ENCODE results near the gene BMPR1A.

Gene BMPR1A

GRCh38 chr10:86756511-86757112 is at the start of gene BMPR1A:
Gene BMPR1A (plus strand): TSS chr10:86756619. CDS start chr10:86876019, 119,400 bp downstream.
- DNase-seq (ENCODE audit: low spot score), result peak; percentile 47
- TF ChIP-seq, protein P1, sequence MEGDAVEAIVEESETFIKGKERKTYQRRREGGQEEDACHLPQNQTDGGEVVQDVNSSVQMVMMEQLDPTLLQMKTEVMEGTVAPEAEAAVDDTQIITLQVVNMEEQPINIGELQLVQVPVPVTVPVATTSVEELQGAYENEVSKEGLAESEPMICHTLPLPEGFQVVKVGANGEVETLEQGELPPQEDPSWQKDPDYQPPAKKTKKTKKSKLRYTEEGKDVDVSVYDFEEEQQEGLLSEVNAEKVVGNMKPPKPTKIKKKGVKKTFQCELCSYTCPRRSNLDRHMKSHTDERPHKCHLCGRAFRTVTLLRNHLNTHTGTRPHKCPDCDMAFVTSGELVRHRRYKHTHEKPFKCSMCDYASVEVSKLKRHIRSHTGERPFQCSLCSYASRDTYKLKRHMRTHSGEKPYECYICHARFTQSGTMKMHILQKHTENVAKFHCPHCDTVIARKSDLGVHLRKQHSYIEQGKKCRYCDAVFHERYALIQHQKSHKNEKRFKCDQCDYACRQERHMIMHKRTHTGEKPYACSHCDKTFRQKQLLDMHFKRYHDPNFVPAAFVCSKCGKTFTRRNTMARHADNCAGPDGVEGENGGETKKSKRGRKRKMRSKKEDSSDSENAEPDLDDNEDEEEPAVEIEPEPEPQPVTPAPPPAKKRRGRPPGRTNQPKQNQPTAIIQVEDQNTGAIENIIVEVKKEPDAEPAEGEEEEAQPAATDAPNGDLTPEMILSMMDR (IDR thresholded peaks at IDR 0.05; ENCODE audit: extremely low read depth, insufficient read depth, missing control alignments), result no peak
- in situ Hi-C loops (cut with MboI; ENCODE audit: low pct_unique_long_range_greater_than_20kb, low sequenced_read_pairs, unreplicated experiment), result no loop called here

GRCh38 chr10:86706977-86707376 is 49.4 kb upstream of the BMPR1A start:
- no peak for DNase-seq (ENCODE audit: low spot score)
- in situ Hi-C loops (cut with MboI; ENCODE audit: low pct_unique_long_range_greater_than_20kb, low sequenced_read_pairs, unreplicated experiment), result no loop called here
- TF ChIP-seq, protein P1 (IDR thresholded peaks at IDR 0.05; ENCODE audit: extremely low read depth, insufficient read depth, missing control alignments), result no peak

DNA sequence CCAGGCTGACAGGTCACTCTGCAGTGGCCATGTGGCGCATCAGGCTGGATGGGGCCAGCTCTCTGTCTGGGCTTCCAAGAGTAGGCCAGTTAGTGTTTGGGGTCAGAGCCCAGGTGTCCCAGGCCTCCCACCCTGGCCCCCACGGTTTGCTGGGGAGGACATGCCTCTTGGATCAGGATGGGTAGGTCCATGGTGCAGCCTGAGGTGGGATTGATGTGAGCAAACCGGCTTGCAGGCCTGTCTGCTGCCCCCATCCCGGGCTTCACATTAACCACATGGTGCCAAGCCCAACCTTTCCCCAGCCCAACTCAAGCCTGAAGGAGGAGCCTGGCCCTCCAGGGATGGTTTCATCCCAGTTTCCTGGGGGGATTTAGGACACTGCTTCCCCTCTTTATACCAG is 48.9 kb upstream of the BMPR1A start:
- DNase-seq (ENCODE audit: low spot score), result no peak
- TF ChIP-seq, protein P1 (IDR thresholded peaks at IDR 0.05; ENCODE audit: extremely low read depth, insufficient read depth, missing control alignments), result no peak
- in situ Hi-C loops (cut with MboI; ENCODE audit: low pct_unique_long_range_greater_than_20kb, low sequenced_read_pairs, unreplicated experiment), result no loop called here

DNA sequence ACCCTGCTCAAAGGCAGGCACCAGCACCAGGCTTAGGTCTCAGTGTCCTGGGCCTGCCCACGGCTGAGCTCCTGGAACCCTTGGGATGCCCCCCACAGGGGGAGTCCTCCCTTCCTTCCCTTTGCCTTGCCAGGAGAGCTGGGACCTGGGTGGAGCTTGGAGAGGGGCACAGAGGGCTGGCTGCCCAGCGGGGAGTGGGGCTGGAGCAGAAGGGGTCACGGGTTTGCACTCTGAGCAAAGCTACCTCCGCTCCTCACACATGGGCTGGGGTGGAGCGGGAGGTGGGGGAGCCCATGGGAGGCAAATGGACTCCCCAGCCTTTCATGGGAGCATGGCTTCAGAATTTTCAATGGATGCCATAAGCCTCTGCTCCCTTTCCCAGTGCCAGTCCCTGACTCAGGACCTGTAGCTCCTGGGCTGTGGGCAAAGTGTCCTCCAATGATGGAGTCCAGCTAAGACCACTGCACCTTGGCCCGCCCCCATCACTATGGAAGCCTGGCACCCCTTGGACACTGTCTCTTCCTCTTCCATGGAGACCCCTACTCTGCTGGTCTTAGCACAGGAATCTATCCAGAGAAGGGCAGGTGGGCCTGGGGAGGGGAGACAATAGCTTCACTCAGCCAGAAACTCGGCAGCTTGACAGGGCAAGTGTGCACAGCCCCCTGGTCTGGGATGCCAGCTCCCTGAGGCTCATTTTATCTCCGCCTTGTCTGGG is 48.2 kb upstream of the BMPR1A start:
- in situ Hi-C loops (cut with MboI; ENCODE audit: low pct_unique_long_range_greater_than_20kb, low sequenced_read_pairs, unreplicated experiment), result no loop called here
- TF ChIP-seq, protein P1 (IDR thresholded peaks at IDR 0.05; ENCODE audit: extremely low read depth, insufficient read depth, missing control alignments), result no peak
- no peak for DNase-seq (ENCODE audit: low spot score)

- DNase-seq (ENCODE audit: low spot score), result no peak
- in situ Hi-C loops (cut with MboI; ENCODE audit: low pct_unique_long_range_greater_than_20kb, low sequenced_read_pairs, unreplicated experiment), result no loop called here
- TF ChIP-seq, protein P1 (IDR thresholded peaks at IDR 0.05; ENCODE audit: extremely low read depth, insufficient read depth, missing control alignments), result no peak
Observed at GRCh38 chr10:86708783-86709380, 47.5 kb upstream of the BMPR1A start.

- in situ Hi-C loops (cut with MboI; ENCODE audit: low pct_unique_long_range_greater_than_20kb, low sequenced_read_pairs, unreplicated experiment), result loop anchor here (5.0 to 10.0 kb wide), 2 partner anchors 55 to 183 kb away; no protein-coding TSS in a partner anchor
- TF ChIP-seq, protein P1 (IDR thresholded peaks at IDR 0.05; ENCODE audit: extremely low read depth, insufficient read depth, missing control alignments), result no peak
- DNase-seq (ENCODE audit: low spot score), result no peak
Observed at GRCh38 chr10:86709396-86710185, 46.8 kb upstream of the BMPR1A start.

Data from GM13977 (cell line).